Endometrium (tissue), 2 donors: ENCODE data around the gene PTPRG.
"Not testable (repeated sequence)": the region's sequence is repeated elsewhere in the genome, so short reads cannot be mapped to it uniquely, and the experiment has no call there.

Source experiments
- FAIRE-seq: peaks from 2 replicates; lab custom pipeline; 2012; peaks lifted over from hg19 to GRCh38; lab: Jason Lieb, UNC
- donor health status: control.
- donor health status: control.

PTPRG gene

GRCh38 chr3:61686228-61686648 lies 124.9 kb downstream of the PTPRG start:
- no peak for FAIRE-seq

GRCh38 chr3:61687206-61687605 lies 125.8 kb downstream of the PTPRG start:
- FAIRE-seq = no peak

GRCh38 chr3:61687663-61688306 lies 126.4 kb downstream of the PTPRG start:
- FAIRE-seq = no peak

GRCh38 chr3:61688307-61688984 lies 127.1 kb downstream of the PTPRG start:
- FAIRE-seq = no peak

GRCh38 chr3:61690016-61690415 lies 128.6 kb downstream of the PTPRG start:
- FAIRE-seq = no peak

GRCh38 chr3:61691466-61691865 lies 130.1 kb downstream of the PTPRG start:
- no peak for FAIRE-seq

GRCh38 chr3:61697301-61697700 lies 135.9 kb downstream of the PTPRG start:
- no peak for FAIRE-seq

GRCh38 chr3:61698278-61699072 lies 137.1 kb downstream of the PTPRG start:
- FAIRE-seq = not testable (repeated sequence)

GRCh38 chr3:61699622-61700021 lies 138.3 kb downstream of the PTPRG start:
- no peak for FAIRE-seq

GRCh38 chr3:61701011-61701410 lies 139.6 kb downstream of the PTPRG start:
- FAIRE-seq = no peak

GRCh38 chr3:61702453-61702852 lies 141.1 kb downstream of the PTPRG start:
- FAIRE-seq = no peak

- no peak for FAIRE-seq
These were observed 143.4 kb downstream of the PTPRG start for GRCh38 chr3:61704807-61705206.

GRCh38 chr3:61707492-61707891 lies 146.1 kb downstream of the PTPRG start:
- no peak for FAIRE-seq

- FAIRE-seq = not testable (repeated sequence)
These were observed 149.5 kb downstream of the PTPRG start for GRCh38 chr3:61710920-61711319.

- FAIRE-seq = no peak
These were observed 152.9 kb downstream of the PTPRG start for GRCh38 chr3:61714225-61714624.

- no peak for FAIRE-seq
These were observed 154.6 kb downstream of the PTPRG start for GRCh38 chr3:61715886-61716527.

GRCh38 chr3:61716693-61717092 lies 155.3 kb downstream of the PTPRG start:
- not testable (repeated sequence) for FAIRE-seq

- no peak for FAIRE-seq
These were observed 157.2 kb downstream of the PTPRG start for GRCh38 chr3:61718565-61718964.

- no peak for FAIRE-seq
These were observed 158.1 kb downstream of the PTPRG start for GRCh38 chr3:61719278-61719977.

- peak; percentile 55 for FAIRE-seq
These were observed 161.7 kb downstream of the PTPRG start for GRCh38 chr3:61723038-61723437.

GRCh38 chr3:61724183-61724582 lies 162.8 kb downstream of the PTPRG start:
- no peak for FAIRE-seq

- FAIRE-seq = no peak
These were observed 163.4 kb downstream of the PTPRG start for GRCh38 chr3:61724801-61725200.
